Sigmoid colon (tissue), 7 donors: Measurements from ENCODE around the gene MRPL24. TPM values are rescaled to one million over a fixed set of nuclear protein-coding genes. Genes with fewer than 3 reads are reported as not detected.
A peak's percentile ranks its signal among the peaks of the same experiment; 100 is the strongest.

Experiments
- DNase-seq: peaks from one replicate; pipeline ENCODE4 v3.0.0-alpha.2; 2019
- H3K27ac ChIP-seq, 4 donors: fragments of 200-600 bp; sonication (generic); one replicate each; pipeline ENCODE4 v1.5.1; 2016 to 2019; ENCODE audit warnings: mild to moderate bottlenecking in 1 of 4
- H3K27me3 ChIP-seq, 3 donors: fragments of 200-600 bp; sonication (generic); one replicate each; pipeline ENCODE4 v1.5.1; 2019; ENCODE audit warnings: mild to moderate bottlenecking in 1 of 3
- H3K36me3 ChIP-seq, 4 donors: fragments of 200-600 bp; sonication (generic); one replicate each; pipeline ENCODE4 v1.5.1; 2016 to 2019
- H3K4me1 ChIP-seq, 4 donors: fragments of 200-600 bp; sonication (generic); one replicate each; pipeline ENCODE4 v1.5.1; 2017 to 2019
- H3K4me3 ChIP-seq, 4 donors: fragments of 200-600 bp; sonication (generic); one replicate each; pipeline ENCODE4 v1.5.1; 2017 to 2019; ENCODE audit warnings: mild to moderate bottlenecking in 2 of 4, moderate library complexity in 1 of 4
- H3K9me3 ChIP-seq, 4 donors: fragments of 200-600 bp in 3 of 4; sonication (generic) in 3 of 4; one replicate each; pipeline versions ENCODE4 v1.5.1 to v1.6.1; 2013 to 2019
- EP300 ChIP-seq, 4 donors: sonication (generic); formaldehyde crosslinking; IDR thresholded peaks; one replicate each; pipeline ENCODE4 v1.6.1; 2017; ENCODE audit warnings: antibody characterized with exemption in 4 of 4
- POLR2A ChIP-seq, 2 donors: fragments of 450-650 bp; IDR thresholded peaks; one replicate each; pipeline ENCODE4 v1.6.1; 2016; ENCODE audit warnings: antibody characterized with exemption in 2 of 2, mild to moderate bottlenecking in 2 of 2, moderate library complexity in 2 of 2
- POLR2AphosphoS5 ChIP-seq, 4 donors: sonication (generic); formaldehyde crosslinking; IDR thresholded peaks; one replicate each; pipeline ENCODE4 v1.6.1; 2017; ENCODE audit warnings: antibody characterized with exemption in 4 of 4
- WGBS, 2 donors: extraction: QIAGEN DNeasy Blood & Tissue Kit; methylation state at CpG; one replicate each; pipeline ENCODE4 v1.1.7; 2013; 5-methylcytosine and 5-hydroxymethylcytosine counted together
- intact Hi-C: fragments of 100-400 bp; cut with DNase I; formaldehyde crosslinking; loops from one replicate; pipeline ENCODE4 v1.15.1; 2023
- polyA plus RNA-seq, 3 donors: library from polyadenylated mRNA; stranded (reverse); fragments of 200-250 nt; gene quantifications; one replicate each; pipeline ENCODE4 v1.2.3, GENCODE V29; 2013
- total RNA-seq, 4 donors: library from RNA; depleted of rRNA; stranded (reverse); fragments of >200 nt; gene quantifications; one replicate each; pipeline ENCODE4 v1.1.0, GENCODE V29; 2016
- TF ChIP-seq, protein P1 (sequence below), 4 experiments: fragments of 450-650 bp in 3 of 4; fragments of 200-600 bp in 1 of 4; IDR thresholded peaks; one replicate each; pipeline ENCODE4 v1.5.1; 2016 to 2019; ENCODE audit warnings: antibody characterized with exemption in 4 of 4, mild to moderate bottlenecking in 3 of 4, moderate library complexity in 2 of 4
- donor health status: healthy with polysubstance abuse.
- donor health status: Bipolar disorder and iron deficiency.
- donor health status: healthy.

MRPL24 gene
- total and polyA plus RNA-seq, 7 donors = 53.0 to 81.1 (median 68.5) TPM

DNA sequence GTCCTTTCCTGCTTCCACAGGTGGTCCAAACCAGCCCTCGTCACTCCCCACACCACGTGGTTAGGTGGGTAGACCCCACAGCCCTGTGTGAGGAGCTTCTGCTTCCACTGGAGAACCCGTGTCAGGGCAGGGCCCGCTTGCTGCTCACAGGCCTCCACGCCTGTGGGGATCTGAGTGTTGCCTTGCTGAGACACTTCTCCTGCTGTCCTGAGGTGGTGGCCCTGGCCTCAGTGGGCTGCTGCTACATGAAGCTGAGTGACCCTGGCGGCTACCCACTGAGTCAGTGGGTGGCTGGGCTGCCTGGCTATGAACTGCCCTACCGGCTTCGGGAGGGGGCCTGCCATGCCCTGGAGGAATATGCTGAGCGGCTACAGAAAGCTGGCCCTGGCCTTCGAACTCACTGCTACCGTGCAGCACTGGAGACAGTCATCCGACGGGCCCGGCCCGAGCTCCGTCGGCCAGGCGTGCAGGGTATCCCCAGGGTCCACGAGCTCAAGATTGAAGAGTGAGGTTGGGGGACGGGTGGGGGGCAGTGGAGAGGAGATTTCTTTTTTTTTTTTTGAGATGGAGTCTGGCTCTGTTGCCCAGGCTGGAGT lies 6.8 kb downstream of the MRPL24 start:
- no peaks in the 10 kb centered on the region for H3K27me3 ChIP-seq
- no peak overlapping the region for H3K27ac ChIP-seq
- peaks cover 0 to 10% (median 9%) of the 10 kb centered on the region in 4 donors for H3K4me1 ChIP-seq
- no peak for TF ChIP-seq EP300 (IDR thresholded peaks at IDR 0.05)
- TF ChIP-seq POLR2AphosphoS5 (IDR thresholded peaks at IDR 0.05) = no peak
- TF ChIP-seq POLR2A (IDR thresholded peaks at IDR 0.05) = no peak
- TF ChIP-seq, protein P1, sequence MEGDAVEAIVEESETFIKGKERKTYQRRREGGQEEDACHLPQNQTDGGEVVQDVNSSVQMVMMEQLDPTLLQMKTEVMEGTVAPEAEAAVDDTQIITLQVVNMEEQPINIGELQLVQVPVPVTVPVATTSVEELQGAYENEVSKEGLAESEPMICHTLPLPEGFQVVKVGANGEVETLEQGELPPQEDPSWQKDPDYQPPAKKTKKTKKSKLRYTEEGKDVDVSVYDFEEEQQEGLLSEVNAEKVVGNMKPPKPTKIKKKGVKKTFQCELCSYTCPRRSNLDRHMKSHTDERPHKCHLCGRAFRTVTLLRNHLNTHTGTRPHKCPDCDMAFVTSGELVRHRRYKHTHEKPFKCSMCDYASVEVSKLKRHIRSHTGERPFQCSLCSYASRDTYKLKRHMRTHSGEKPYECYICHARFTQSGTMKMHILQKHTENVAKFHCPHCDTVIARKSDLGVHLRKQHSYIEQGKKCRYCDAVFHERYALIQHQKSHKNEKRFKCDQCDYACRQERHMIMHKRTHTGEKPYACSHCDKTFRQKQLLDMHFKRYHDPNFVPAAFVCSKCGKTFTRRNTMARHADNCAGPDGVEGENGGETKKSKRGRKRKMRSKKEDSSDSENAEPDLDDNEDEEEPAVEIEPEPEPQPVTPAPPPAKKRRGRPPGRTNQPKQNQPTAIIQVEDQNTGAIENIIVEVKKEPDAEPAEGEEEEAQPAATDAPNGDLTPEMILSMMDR (IDR thresholded peaks at IDR 0.05) = no peak
- H3K36me3 ChIP-seq = peaks cover 0 to 66% (median 13%) of the 10 kb centered on the region in 4 donors
- H3K4me3 ChIP-seq = no peak overlapping the region
- 95% methylated on average over 20 of the region's 20 CpGs for WGBS, 2 donors
- intact Hi-C loops = no loop called here
- H3K9me3 ChIP-seq = no peaks in the 10 kb centered on the region
- no peak for DNase-seq

DNA sequence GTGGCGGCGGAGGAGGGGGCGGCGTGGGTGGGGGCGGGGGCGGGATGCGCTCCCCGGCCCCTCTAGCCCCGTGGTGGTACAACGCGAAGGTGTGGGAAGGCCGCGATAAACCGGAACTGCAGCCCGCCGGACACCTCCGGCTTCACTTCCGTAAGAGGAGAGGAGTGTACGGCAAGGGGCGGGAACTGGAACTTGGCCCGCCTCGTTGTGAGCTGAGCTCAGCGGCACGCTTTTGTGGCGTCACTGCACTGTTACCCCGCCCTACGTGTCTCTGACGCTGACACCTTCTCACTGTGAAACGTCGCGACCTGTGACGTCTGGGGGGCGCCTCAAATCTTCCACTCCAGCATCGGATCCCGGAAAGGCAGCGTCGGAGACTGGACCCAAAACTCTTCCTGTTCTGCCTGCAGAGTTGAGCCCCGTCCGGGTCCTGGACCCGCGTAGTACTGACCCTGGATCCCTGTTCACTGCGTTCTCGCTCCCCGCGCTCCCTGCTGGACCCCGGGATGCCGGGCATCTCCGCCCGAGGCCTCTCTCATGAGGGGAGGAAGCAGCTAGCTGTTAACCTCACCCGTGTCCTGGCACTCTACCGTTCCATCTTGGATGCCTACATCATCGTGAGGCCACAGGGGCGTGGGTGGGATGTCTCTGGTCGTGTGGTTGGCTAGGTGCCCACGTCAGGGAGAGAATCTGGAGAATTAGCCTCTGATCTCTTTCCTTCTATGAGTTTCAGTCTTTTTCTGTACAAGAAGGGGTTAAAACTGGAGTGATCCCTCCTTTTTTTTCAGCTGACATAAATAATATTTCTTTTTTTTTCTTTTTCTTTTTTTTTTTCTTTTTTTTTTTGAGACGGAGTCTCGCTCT lies 12.1 kb downstream of the MRPL24 start, which contains the start of gene ISG20L2:
ISG20L2 (minus strand) TSS at position 168 of the 864 bp plus-strand sequence. CDS start 1,114 bp downstream, outside the sequence.
- no peaks in the 10 kb centered on the region for H3K27me3 ChIP-seq
- intact Hi-C loops = loop anchor here (1.0 to 10.0 kb wide), 3 partner anchors 12 to 136 kb away; partner anchors contain the start of genes MRPL24, NTRK1 and PRCC

DNA sequence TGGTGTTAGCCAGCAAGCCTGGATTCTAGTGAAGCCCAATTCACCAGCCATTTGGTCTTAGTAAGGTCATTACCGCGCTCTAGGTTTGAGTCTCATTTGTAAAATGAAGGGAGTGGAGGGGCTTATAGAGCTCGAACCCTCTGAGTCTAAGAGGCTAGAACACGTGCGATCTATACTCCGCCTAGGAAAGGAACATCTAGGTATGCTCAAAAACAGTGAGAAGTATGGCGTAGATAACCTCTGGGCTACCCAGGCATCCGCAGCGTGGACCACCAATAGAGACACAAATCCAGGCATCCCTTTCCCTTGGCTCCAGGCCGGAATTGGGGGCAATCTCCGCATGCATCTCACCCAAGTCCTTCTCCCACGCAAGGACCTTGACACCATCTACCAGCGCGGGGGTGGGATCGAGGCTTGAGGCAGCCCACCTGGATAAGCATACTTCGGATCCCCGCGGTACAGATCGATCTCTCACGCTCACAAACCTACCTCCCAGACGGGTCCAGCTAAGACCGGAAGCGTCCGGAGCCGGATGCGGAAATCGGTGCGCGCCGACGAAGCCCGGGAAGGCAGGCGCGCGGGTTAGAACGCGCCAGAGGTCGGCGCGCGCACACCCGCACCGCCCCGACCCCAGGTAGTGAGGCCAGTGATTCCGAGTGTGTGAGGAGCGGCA lies 12.8 kb downstream of the MRPL24 start, which contains the start of gene METTL25B:
METTL25B (plus strand) TSS at position 544 of the 673 bp plus-strand sequence. CDS start 636 bp downstream, outside the sequence.
- DNase-seq = peak; percentile 91
- H3K4me1 ChIP-seq = peaks cover 0 to 48% (median 46%) of the 10 kb centered on the region in 4 donors

More for the DNA sequence above, 12.1 kb downstream of the MRPL24 start, which contains the start of gene ISG20L2:
- TF ChIP-seq EP300 (IDR thresholded peaks at IDR 0.05) (peak in 2 of 4 donors; percentile 36 to 69), POLR2A (IDR thresholded peaks at IDR 0.05) (peak; percentile 17 to 47), POLR2AphosphoS5 (IDR thresholded peaks at IDR 0.05) (peak; percentile 73 to 92 (median 76))
- TF ChIP-seq, protein P1 (IDR thresholded peaks at IDR 0.05) = no peak
- Histone ChIP-seq H3K36me3 (peaks cover 7 to 41% (median 8%) of the 10 kb centered on the region in 4 donors), H3K9me3 (no peaks in the 10 kb centered on the region), H3K4me3 (peak within 1 kb of the TSS; percentile 62 to 90 (median 72)), H3K4me1 (peaks cover 0 to 48% (median 46%) of the 10 kb centered on the region in 4 donors), H3K27ac (peak within 1 kb of the TSS; percentile 93 to 99 (median 96))
- WGBS, 2 donors = 1 to 2% methylated on average over 57 of the region's 57 CpGs
- peak; percentile 100 for DNase-seq

More for the DNA sequence above, 12.8 kb downstream of the MRPL24 start, which contains the start of gene METTL25B:
- no peak for TF ChIP-seq POLR2A (IDR thresholded peaks at IDR 0.05)
- TF ChIP-seq, protein P1 (IDR thresholded peaks at IDR 0.05) = no peak
- TF ChIP-seq POLR2AphosphoS5 (IDR thresholded peaks at IDR 0.05) = peak in 3 of 4 donors; percentile 45 to 84 (median 80)
- TF ChIP-seq EP300 (IDR thresholded peaks at IDR 0.05) = no peak
- H3K9me3 ChIP-seq = no peaks in the 10 kb centered on the region
- peak within 1 kb of the TSS; percentile 93 to 99 (median 96) for H3K27ac ChIP-seq
- peaks cover 15 to 41% (median 16%) of the 10 kb centered on the region in 4 donors for H3K36me3 ChIP-seq
- WGBS, 2 donors = 0 to 1% methylated on average over 46 of the region's 46 CpGs
- no peaks in the 10 kb centered on the region for H3K27me3 ChIP-seq
- peak within 1 kb of the TSS; percentile 62 to 90 (median 72) for H3K4me3 ChIP-seq
- intact Hi-C loops = loop anchor here (2.0 to 10.0 kb wide), 3 partner anchors 21 to 137 kb away; partner anchors contain the start of genes NTRK1 and PRCC
